GM18508 (cell line): Measurements from ENCODE around the gene FSTL4.

Source experiments
- ATAC-seq: cut with Tn5 transposase; IDR thresholded peaks from one replicate; pipeline ENCODE4 v1.9.1; 2021; ENCODE audit warnings: moderate number of reproducible peaks; ENCODE audit not compliant: insufficient read depth, unreplicated experiment

The FSTL4 gene

DNA sequence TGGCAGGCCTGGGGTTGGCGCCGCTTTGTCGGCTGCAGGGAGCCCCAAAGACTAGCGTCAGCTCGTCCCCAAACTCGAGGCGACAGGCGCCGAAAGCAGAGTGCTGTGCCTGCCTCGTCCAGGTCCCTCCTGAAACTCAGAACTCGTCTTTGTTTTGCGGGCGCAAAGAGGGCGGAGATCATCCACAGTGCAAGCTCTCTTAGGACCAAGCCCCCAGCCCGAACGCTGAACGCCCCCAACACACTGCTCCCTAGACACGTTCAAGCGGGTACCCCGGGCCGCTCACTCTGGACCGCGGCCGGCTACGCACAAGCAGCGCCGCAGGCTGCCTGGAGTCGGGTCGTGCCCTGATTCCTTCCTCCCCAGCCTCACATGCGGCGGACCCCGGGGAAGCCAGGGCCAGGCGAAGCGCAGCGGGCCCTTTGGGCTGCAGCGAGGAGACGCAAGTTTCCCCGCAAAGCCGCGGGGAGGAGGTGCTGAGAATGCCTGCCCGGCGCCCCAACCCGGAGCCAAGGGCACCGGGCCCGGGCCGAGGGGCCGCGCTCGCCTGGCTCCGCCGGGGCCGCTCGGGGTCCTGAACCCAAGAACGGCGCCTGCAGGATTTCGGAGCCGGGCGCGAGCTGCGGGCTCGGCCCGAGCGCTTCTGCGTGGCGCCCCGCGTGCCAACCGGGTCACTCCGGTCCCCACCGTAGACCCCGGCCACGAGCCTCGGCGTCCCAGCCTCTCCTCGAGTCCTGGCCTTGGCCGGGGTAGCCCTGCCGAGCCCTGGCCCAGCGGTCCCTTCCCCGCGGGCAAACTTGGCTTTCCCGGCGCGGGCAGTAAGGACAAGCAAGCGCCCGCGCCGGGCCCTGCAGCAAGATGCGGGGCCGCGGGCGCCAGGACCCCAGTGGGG is 738 bp downstream of the FSTL4 start:
- no peak for ATAC-seq

DNA sequence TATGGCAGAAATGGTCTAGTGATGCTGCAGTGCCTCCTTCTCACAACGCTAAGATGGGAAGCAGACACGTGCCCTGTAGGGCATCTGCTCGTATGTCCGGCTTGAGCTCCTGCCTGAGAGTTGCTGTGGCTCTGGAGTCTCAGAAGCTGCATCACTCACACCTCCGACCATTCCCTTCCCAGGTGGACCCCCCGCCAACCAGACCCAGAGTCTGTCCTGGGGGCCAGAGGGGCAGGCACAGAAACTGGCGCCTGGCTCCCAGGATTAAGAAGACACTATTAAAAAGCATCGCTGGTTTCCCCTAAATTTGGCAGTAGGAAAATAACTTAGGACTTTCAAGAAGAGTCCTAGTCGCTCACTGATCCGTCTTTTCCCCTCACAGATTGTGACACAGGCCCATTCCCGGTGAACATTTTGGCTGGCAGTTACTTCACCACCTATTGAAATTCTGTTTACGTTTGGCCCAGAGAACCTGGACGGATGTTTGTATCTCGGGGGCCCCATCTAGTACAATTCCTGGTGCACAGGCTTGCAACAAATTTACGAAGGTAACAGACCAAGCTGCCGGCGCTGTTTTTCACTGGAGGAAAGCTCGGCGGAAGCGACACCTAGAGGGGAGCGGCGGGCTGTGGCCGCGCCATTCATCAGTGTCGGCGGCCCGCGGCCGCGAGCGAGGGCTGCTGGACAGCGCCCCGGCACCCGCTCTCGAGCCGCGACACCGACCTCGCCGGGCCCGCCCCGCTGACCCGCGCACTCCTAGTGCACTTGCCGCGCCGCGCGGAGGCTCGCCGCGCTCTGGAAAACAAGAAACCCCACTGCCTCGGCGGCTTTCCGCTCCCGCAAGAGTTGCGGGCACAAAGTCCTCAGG is 1.6 kb downstream of the FSTL4 start:
- no peak for ATAC-seq

DNA sequence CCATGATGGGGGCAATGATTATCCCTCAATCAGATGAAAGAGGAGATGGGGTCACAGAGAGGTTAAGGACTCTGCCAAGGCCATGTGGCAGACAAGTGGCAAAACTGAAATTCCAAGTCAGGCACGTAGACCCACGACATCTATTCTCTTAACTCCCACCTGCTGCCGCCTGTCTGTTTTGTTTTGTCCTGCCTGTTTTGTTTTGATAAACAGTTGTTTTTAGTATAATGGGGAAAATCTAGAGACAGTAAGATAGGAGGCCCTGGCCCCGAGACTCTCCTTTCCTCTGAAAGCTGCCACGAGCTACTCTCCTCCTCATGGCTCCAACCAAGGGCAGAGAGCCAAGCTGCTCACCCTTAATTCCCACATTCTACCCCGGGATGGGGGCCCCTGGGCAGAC is 4.9 kb downstream of the FSTL4 start:
- no peak for ATAC-seq

GRCh38 chr5:133606835-133607234 is 5.5 kb downstream of the FSTL4 start:
- no peak for ATAC-seq

GRCh38 chr5:133605323-133605722 is 7.0 kb downstream of the FSTL4 start:
- no peak for ATAC-seq

DNA sequence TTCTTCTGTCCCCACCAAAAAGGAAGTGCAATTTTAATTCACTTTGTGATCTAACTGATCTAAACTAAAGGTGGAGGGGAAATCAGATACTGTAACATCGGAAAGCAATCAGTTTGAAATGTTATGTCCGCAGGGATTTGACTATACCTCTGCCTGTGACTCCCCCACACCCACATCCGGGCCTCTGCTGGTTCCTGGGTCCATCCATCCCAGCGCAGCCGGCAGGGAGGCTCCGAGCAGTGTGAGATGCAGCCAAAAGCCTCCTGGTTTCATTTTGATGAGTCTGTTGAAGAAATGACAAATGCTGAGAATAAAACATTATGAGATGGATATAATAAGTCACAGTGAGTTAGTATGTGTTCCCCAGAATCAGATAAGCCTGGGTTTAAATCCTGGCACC is 8.6 kb downstream of the FSTL4 start:
- no peak for ATAC-seq

- ATAC-seq = no peak
Measured at GRCh38 chr5:133602835-133603380, 9.4 kb downstream of the FSTL4 start.

GRCh38 chr5:133599600-133599999 is 12.7 kb downstream of the FSTL4 start:
- ATAC-seq = no peak

DNA sequence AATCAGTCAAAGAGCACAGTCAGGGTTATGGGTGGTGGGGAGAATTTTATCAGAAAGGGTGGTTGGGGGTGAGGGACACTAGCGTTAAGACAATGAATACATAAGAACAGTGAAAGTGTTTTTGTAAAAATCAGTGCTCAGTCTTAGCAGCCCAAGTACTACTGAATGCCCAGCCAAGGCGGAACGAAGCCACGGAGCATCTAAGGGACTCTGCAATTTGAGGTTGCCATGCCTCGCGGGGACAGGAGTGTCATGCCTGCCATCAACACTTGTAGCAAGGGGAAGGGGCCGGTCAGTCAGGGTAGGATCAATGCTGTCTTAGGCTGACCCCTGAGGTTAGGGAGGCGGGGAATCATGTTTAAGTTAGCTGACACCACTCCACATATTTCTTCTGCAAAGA is 13.3 kb downstream of the FSTL4 start:
- no peak for ATAC-seq

GRCh38 chr5:133596049-133596448 is 16.3 kb downstream of the FSTL4 start:
- no peak for ATAC-seq

GRCh38 chr5:133595465-133595864 is 16.9 kb downstream of the FSTL4 start:
- ATAC-seq = no peak

DNA sequence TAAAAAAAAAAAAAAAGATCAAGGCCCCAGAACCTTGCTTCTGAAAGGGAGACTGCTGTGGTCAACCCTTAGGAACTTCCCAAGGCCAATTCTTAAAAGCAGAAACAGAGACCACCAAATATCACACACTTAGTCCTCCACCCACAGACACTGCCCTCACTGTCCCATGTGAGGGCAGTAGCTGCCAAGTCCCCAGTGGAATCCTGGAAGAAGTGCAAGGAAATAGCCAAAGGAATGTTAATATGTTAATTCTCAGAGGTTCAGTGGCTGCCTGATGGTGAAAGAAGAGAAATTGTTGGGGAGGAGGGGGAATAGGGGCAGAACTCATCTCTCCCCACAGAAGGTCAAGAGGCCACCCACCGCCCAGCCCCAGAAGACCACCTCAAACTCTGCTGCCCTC is 23.1 kb downstream of the FSTL4 start:
- ATAC-seq = no peak

DNA sequence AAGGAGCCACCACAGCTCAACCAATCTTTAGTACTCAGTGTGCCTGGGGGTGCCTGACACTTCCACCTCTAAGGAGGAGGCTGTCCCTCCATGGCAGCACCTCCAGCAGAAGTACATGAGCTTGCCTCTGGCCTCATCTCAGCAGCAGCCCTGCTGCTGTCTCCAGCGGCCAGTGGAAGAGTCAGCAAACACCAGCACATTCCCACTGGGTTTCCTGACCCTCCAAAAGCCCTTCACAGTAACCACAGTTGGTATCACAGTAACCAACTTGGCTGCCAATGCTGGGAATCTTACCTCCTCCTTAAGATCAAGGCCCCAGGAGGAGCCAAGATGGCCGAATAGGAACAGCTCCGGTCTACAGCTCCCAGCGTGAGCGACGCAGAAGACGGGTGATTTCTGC is 29.4 kb downstream of the FSTL4 start:
- ATAC-seq = no peak

DNA sequence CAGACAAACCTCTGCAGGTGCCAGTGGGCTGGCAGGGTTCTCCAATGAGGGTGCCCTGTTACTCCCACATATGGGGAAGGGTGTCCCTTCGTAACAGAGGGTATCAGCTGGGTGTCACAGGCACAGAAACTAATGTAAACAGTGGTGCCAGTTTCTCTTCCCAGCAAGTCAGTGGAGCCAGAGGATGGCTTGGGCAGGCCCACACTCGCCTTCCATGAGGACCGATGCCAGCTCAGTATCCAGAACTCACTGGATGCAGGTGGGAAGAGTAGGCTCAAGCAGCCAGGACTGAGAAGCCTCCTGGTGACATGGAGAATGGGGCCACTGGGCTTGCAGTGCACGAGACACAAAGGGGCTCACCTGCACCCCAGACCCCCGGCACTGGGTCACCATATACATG is 30.4 kb downstream of the FSTL4 start:
- ATAC-seq = no peak

- ATAC-seq = no peak
Measured at GRCh38 chr5:133581348-133581747, 31.0 kb downstream of the FSTL4 start.

- no peak for ATAC-seq
Measured at GRCh38 chr5:133580618-133581017, 31.7 kb downstream of the FSTL4 start.

DNA sequence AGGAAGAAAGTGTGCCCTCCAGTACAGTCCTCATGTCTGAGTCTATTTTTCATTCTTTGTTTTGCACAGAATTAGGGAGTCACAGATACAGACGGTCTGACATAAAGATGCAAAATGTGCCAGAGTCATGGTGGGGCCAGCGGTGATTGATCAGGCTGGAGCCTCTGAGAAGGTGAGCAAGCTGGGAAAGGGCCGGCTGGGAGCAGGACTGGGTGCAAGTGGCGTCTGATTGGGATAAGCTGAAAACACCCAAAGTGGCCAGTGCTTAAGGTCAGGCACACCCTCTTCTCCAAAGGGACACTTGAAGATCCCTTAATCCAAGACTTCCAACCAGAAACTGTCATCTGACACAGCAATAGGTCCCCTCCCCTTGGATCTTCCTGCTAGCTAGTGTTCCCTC is 32.6 kb downstream of the FSTL4 start:
- ATAC-seq = no peak

DNA sequence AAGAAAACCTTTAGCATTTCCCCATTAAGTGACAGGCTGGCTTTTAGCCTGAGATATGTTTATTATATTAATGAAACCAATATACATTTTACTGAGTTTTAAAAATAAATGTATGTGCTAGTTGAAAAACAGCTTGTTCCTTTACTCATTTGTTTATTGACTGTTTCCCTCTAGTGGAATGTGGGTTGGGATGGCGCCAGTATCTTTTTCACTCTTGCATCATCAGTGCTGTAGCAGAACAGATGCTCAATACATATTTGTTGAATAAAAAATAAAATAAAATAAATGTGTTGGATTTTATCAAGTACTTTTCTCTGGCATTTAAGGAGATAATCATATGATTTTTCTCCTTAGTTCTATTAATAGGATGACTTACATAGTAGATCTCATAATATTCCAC is 43.0 kb downstream of the FSTL4 start:
- ATAC-seq = no peak

GRCh38 chr5:133565993-133566392 is 46.3 kb downstream of the FSTL4 start:
- no peak for ATAC-seq

- ATAC-seq = no peak
Measured at GRCh38 chr5:133564921-133565565, 47.3 kb downstream of the FSTL4 start.

DNA sequence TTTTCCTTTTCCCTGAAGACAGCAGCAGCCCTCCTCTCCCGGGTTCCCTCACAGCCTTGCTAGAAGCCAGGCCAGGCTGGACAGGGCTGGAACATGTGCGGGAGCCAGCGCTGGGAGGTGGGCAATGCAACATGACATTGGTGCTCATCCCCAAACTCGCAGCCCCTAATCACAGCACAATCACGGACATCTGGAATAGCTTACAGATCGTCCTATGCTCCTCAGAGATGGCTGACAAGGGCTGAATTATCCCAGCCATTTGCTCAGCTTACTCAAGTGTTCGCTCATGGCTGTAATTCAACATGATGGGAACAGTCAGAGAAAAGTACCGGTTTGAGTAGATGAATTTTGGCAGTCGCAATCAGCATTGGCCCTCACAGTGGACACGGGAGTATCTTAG is 49.8 kb downstream of the FSTL4 start:
- ATAC-seq = no peak
